GM23338 (cell line): ENCODE measurements around the gene FLNA. TPM values are rescaled to one million over a fixed set of nuclear protein-coding genes. Genes with fewer than 3 reads are reported as not detected.

Experiments used
- ATAC-seq: fragments of 200-7000 bp; cut with Tn5 transposase; 3 replicates; pipeline ENCODE4 v1.9.1; 2020
- DNase-seq: peaks from one replicate; pipeline ENCODE4 v3.0.0-alpha.2; 2015; ENCODE audit warnings: low spot score
- H2AFZ ChIP-seq: fragments of 200-600 bp; sonication (generic); 2 replicates; pipeline ENCODE4 v1.8.0; 2016; ENCODE audit warnings: antibody characterized with exemption, mild to moderate bottlenecking, moderate library complexity
- H3F3A ChIP-seq: fragments of 200-600 bp; sonication (generic); replicated peaks from 2 replicates; pipeline ENCODE4 v1.8.0; 2017; ENCODE audit warnings: antibody characterized with exemption, mixed run types, low read depth
- H3K27ac ChIP-seq: fragments of 200-600 bp; sonication (generic); 2 replicates; pipeline ENCODE4 v1.6.1; 2016; ENCODE audit warnings: low read depth
- H3K27me3 ChIP-seq: fragments of 200-600 bp; sonication (generic); 2 replicates; pipeline ENCODE4 v1.8.0; 2016; ENCODE audit warnings: mild to moderate bottlenecking, mixed run types, moderate library complexity; ENCODE audit not compliant: insufficient read depth
- H3K36me3 ChIP-seq: fragments of 200-600 bp; sonication (generic); 2 replicates; pipeline ENCODE4 v1.8.0; 2016; ENCODE audit warnings: mild to moderate bottlenecking; ENCODE audit not compliant: insufficient read depth
- H3K4me1 ChIP-seq: fragments of 200-600 bp; sonication (generic); 2 replicates; pipeline ENCODE4 v1.8.0; 2016; ENCODE audit warnings: mild to moderate bottlenecking, moderate library complexity; ENCODE audit not compliant: insufficient read depth
- H3K4me2 ChIP-seq: fragments of 200-600 bp; sonication (generic); 2 replicates; pipeline ENCODE4 v1.7.1; 2017; ENCODE audit warnings: mixed run types
- H3K4me3 ChIP-seq: fragments of 200-600 bp; sonication (generic); 2 replicates; pipeline ENCODE4 v1.6.1; 2016; ENCODE audit warnings: mixed run types
- H3K79me2 ChIP-seq: fragments of 200-600 bp; sonication (generic); replicated peaks from 2 replicates; pipeline ENCODE4 v1.8.0; 2017; ENCODE audit warnings: mild to moderate bottlenecking; ENCODE audit not compliant: insufficient read depth
- H3K9me2 ChIP-seq: fragments of 200-600 bp; sonication (generic); 2 replicates; pipeline ENCODE4 v1.8.0; 2017; ENCODE audit not compliant: insufficient read depth
- H4K20me1 ChIP-seq: fragments of 200-600 bp; sonication (generic); replicated peaks from 2 replicates; pipeline ENCODE4 v1.8.0; 2017; ENCODE audit warnings: mild to moderate bottlenecking; ENCODE audit not compliant: insufficient read depth
- H3K27ac Mint-ChIP-seq: 2 replicates; pipeline ENCODE4 v1.8.0; 2020; ENCODE audit warnings: inconsistent platforms, mild to moderate bottlenecking, moderate library complexity, mixed read lengths
- H3K27me3 Mint-ChIP-seq: 3 replicates; pipeline ENCODE4 v1.8.0; 2022; ENCODE audit warnings: low read depth, mild to moderate bottlenecking, moderate library complexity, mixed read lengths, inconsistent platforms; ENCODE audit not compliant: insufficient read depth, poor library complexity
- H3K36me3 Mint-ChIP-seq: 3 replicates; pipeline ENCODE4 v1.8.0; 2021; ENCODE audit warnings: low read depth, mild to moderate bottlenecking, inconsistent platforms, moderate library complexity, mixed read lengths
- H3K4me1 Mint-ChIP-seq: 3 replicates; pipeline ENCODE4 v1.8.0; 2020; ENCODE audit warnings: mild to moderate bottlenecking, inconsistent platforms, mixed read lengths
- H3K4me3 Mint-ChIP-seq: 3 replicates; pipeline ENCODE4 v1.8.0; 2021; ENCODE audit warnings: moderate library complexity, mild to moderate bottlenecking, inconsistent platforms, mixed read lengths
- H3K9me3 Mint-ChIP-seq: 3 replicates; pipeline ENCODE4 v1.8.0; 2020; ENCODE audit warnings: moderate library complexity, mild to moderate bottlenecking, inconsistent platforms, mixed read lengths
- CREB1 ChIP-seq: fragments of 250-450 bp; sonication (Bioruptor Pico); IDR thresholded peaks from 2 replicates; pipeline ENCODE4 v1.5.0; 2020; ENCODE audit warnings: low read depth, mild to moderate bottlenecking, moderate library complexity
- CTCF ChIP-seq, 2 experiments: fragments of 200-600 bp in 1 of 2; sonication (generic) in 1 of 2; conservative IDR thresholded peaks; 2 replicates each; pipeline versions ENCODE4 v1.5.1 to v1.6.1; 2016 to 2017; ENCODE audit warnings: antibody characterized with exemption in 2 of 2, low read depth in 2 of 2, mild to moderate bottlenecking in 2 of 2, moderate library complexity in 1 of 2
- ETS1 ChIP-seq: IDR thresholded peaks from 2 replicates; pipeline ENCODE4 v1.6.1; 2016; ENCODE audit warnings: antibody characterized with exemption
- EZH2 ChIP-seq: fragments of 200-600 bp; sonication (generic); IDR thresholded peaks from one replicate; pipeline ENCODE4 v1.8.0; 2017; ENCODE audit warnings: antibody characterized with exemption, mild to moderate bottlenecking, low read depth; ENCODE audit not compliant: unreplicated experiment
- NANOG ChIP-seq: IDR thresholded peaks from 2 replicates; pipeline ENCODE4 v1.6.1; 2016; ENCODE audit warnings: antibody characterized with exemption, borderline replicate concordance
- POLR2AphosphoS5 ChIP-seq: IDR thresholded peaks from 2 replicates; pipeline ENCODE4 v1.6.1; 2016; ENCODE audit warnings: antibody characterized with exemption, low read depth
- REST ChIP-seq: IDR thresholded peaks from one replicate; pipeline ENCODE4 v1.6.1; 2018; ENCODE audit warnings: antibody characterized with exemption; ENCODE audit not compliant: unreplicated experiment
- STAT1 ChIP-seq: IDR thresholded peaks from one replicate; pipeline ENCODE4 v1.6.1; 2016; ENCODE audit warnings: antibody characterized with exemption; ENCODE audit not compliant: unreplicated experiment
- ZNF114 ChIP-seq: fragments of 250-450 bp; sonication (Bioruptor Pico); IDR thresholded peaks from 2 replicates; pipeline ENCODE4 v1.5.0; 2020; ENCODE audit warnings: mild to moderate bottlenecking, moderate library complexity
- ZNF331 ChIP-seq: fragments of 250-450 bp; sonication (Bioruptor Pico); IDR thresholded peaks from 2 replicates; pipeline ENCODE4 v1.5.0; 2020; ENCODE audit warnings: low read depth, mild to moderate bottlenecking, moderate library complexity
- polyA plus RNA-seq: library from polyadenylated mRNA; unstranded; fragments of >200 nt; fragmentation: Nextera tagmentation; extraction: Ambion mirVana; gene quantifications from 2 replicates; pipeline ENCODE4 v1.2.1, GENCODE V29; 2016
- total RNA-seq: library from RNA; depleted of rRNA; stranded (reverse); fragments of >200 nt; shearing (Covaris generic); gene quantifications from 2 replicates; pipeline ENCODE4 v1.2.3, GENCODE V29; 2014

Gene FLNA
- total and polyA plus RNA-seq, 2 experiments from 2014 or later = 579 to 1,445 TPM

- Mint-ChIP-seq H3K9me3 (no peaks in the 10 kb centered on the region), H3K27ac (peak within 1 kb of the TSS; percentile 97), H3K27me3 (peaks cover 10% of the 10 kb centered on the region), H3K4me1 (peaks cover 13% of the 10 kb centered on the region), H3K36me3 (peaks cover 20% of the 10 kb centered on the region), H3K4me3 (peak within 1 kb of the TSS; percentile 87)
- Histone ChIP-seq H3F3A (0 out of 2 replicates have a peak, but pooled peaks cover under 1% of the 10 kb centered on the region), H3K27me3 (no peaks in the 10 kb centered on the region), H2AFZ (no peak within 1 kb of the TSS), H3K79me2 (peaks cover 11% of the 10 kb centered on the region), H3K9me2 (no peaks in the 10 kb centered on the region), H3K4me3 (peak within 1 kb of the TSS; percentile 75), H3K36me3 (no peaks in the 10 kb centered on the region), H3K27ac (peak within 1 kb of the TSS; percentile 97), H3K4me2 (peak within 1 kb of the TSS; percentile 80), H4K20me1 (no peaks in the 10 kb centered on the region), H3K4me1 (peaks cover 4% of the 10 kb centered on the region; the same call in 1 of the 2 replicates)
- TF ChIP-seq POLR2AphosphoS5 (peak; percentile 68), NANOG (no peak), CREB1 (CRISPR knock-in tag) (peak; percentile 96)
- peak; percentile 71 for ATAC-seq
- peak; percentile 96 for DNase-seq
Observed at GRCh38 chrX:154378799-154379568, 4.5 kb upstream of the FLNA start, which contains the start of gene EMD. Gene EMD (plus strand): TSS chrX:154379295. CDS start chrX:154379485, 190 bp downstream.

- ATAC-seq = peak; percentile 5
- H3K27me3 ChIP-seq = no peaks in the 10 kb centered on the region
- Mint-ChIP-seq H3K4me1 (peaks cover 13% of the 10 kb centered on the region), H3K27ac (no peak overlapping the region), H3K9me3 (no peaks in the 10 kb centered on the region), H3K27me3 (peaks cover 10% of the 10 kb centered on the region), H3K36me3 (peaks cover 20% of the 10 kb centered on the region), H3K4me3 (peak overlapping the region; percentile 63)
- H3K27ac ChIP-seq = no peak overlapping the region
- H4K20me1 ChIP-seq = no peaks in the 10 kb centered on the region
- peak; percentile 47 for DNase-seq
- H3F3A ChIP-seq = 0 out of 2 replicates have a peak, but pooled peaks cover 3% of the 10 kb centered on the region
- no peak overlapping the region for H2AFZ ChIP-seq
- peaks cover 4% of the 10 kb centered on the region; the same call in 1 of the 2 replicates for H3K4me1 ChIP-seq
- peak overlapping the region; percentile 55 for H3K4me3 ChIP-seq
- no peaks in the 10 kb centered on the region for H3K36me3 ChIP-seq
- peaks cover 11% of the 10 kb centered on the region for H3K79me2 ChIP-seq
- H3K4me2 ChIP-seq = peak overlapping the region; percentile 75
- no peaks in the 10 kb centered on the region for H3K9me2 ChIP-seq
- TF ChIP-seq STAT1 (no peak), ZNF114 (CRISPR knock-in tag) (no peak), REST (no peak), ETS1 (0 out of 2 replicates have a peak, but pooled peaks have one; percentile 33), POLR2AphosphoS5 (peak; percentile 57; the same call in 1 of the 2 replicates), EZH2 (no peak), CTCF (conservative IDR thresholded peaks at IDR 0.05; ENCODE audit: low read depth in 2 of 2) (no peak), ZNF331 (no peak), CREB1 (CRISPR knock-in tag) (0 out of 2 replicates have a peak, but pooled peaks have one; percentile 22)
Observed at GRCh38 chrX:154378059-154378798, 3.8 kb upstream of the FLNA start.
